Measurements from ENCODE around the gene VPS4B.

Gene VPS4B

DNA sequence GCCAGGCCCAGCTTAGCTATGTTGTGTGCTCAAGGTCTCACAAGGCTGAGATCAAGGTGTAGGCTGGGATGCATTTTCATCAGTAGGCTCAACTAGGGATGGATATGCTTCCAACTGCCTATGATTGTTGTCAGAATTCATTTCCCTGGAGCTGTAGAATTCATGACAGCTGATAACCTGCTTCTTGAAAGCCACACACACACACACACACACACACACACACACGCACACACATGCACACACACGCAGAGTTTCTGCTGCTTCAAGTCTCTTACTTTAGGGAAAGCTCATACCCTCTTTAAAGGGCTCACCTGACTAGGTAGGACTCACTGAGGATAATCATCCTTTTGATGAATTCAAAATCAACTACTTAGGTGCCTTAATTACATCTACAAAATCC is 8.2 kb upstream of the VPS4B start:
- no peak for DNase-seq (ENCODE audit: low read depth)

DNA sequence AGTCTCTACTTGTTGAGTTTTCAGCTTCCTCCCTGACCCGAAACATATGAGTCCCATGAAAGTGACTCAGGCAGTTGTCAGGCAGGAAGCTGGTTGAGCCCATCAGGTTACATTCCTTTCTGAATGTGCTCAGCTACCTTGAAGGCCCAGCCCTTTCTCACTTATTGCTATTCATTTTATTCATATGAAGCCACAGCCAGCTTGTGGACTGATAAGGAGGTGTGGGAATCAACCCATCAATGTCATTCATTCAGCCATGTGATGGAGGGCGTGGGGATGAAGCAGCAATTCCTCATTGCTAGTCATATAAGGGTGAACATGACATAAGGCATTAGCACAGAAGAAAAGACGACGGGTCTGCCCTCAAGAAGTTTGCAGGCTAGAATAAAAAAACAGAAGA is 5.3 kb upstream of the VPS4B start:
- DNase-seq (ENCODE audit: low read depth): no peak

GRCh38 chr18:63422864-63423304 is 608 bp upstream of the VPS4B start:
- DNase-seq (ENCODE audit: low read depth): no peak

GRCh38 chr18:63421514-63421913 is 762 bp downstream of the VPS4B start:
- DNase-seq (ENCODE audit: low read depth): no peak

- DNase-seq (ENCODE audit: low read depth): no peak
These were observed 9.3 kb downstream of the VPS4B start for GRCh38 chr18:63412953-63413352.

DNA sequence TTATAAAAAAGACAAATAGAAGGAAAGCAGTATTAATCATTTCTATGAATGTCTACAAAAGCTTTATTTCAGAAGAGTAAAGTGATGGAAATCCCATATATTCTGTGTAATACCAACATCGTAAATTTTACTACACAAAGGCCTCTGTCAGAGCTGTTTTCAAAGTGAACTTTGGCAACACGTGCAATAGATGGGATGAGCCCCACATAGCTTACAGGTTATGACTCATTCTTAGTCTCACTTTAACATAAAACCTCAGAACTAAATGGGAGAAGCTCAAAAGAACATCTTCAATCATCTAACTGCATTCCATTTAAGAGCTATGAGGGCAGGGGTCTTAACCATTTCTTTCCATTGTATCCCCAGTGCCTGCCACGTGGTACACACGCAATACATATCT is 11.5 kb downstream of the VPS4B start:
- peak; percentile 11 for DNase-seq (ENCODE audit: low read depth)

- no peak for DNase-seq (ENCODE audit: low read depth)
These were observed 13.0 kb downstream of the VPS4B start for GRCh38 chr18:63409301-63409700.

DNA sequence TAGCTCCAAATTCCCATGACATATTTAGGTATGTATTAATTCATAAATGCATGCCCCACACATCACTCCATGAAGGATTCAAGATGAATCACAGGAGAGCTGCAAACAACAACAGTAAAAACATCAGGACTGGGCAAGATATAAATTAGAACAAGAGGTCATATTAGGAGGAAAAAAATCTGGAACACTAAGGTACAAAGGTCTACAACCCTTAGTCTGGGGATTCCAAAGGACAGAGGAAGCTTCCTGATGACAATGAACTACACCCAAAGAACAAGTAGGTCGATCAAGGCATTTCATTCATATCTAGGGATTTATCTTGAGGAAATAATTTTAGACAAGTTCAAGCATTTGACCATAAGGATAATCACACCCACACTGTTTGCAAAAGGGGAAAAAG is 14.5 kb downstream of the VPS4B start:
- DNase-seq (ENCODE audit: low read depth): no peak

DNA sequence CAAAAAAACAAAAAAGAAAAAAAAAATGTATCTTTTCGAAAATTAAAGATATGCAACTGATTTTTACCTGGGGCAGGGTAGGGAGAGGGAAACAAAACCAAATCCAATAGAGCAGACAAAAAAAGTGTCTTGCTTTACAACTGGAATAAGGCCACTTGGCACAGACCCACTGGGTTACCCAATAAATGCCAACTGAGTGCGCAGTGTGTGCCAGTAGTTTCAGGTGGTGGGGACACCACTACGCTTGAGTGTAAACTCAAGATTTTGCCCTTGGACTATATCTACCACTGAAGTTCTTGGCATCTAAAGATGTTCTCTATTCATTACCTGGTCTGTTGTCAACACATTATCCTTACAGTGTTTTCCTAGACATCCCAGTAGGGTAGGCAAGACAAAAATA is 16.3 kb downstream of the VPS4B start:
- DNase-seq (ENCODE audit: low read depth): no peak

DNA sequence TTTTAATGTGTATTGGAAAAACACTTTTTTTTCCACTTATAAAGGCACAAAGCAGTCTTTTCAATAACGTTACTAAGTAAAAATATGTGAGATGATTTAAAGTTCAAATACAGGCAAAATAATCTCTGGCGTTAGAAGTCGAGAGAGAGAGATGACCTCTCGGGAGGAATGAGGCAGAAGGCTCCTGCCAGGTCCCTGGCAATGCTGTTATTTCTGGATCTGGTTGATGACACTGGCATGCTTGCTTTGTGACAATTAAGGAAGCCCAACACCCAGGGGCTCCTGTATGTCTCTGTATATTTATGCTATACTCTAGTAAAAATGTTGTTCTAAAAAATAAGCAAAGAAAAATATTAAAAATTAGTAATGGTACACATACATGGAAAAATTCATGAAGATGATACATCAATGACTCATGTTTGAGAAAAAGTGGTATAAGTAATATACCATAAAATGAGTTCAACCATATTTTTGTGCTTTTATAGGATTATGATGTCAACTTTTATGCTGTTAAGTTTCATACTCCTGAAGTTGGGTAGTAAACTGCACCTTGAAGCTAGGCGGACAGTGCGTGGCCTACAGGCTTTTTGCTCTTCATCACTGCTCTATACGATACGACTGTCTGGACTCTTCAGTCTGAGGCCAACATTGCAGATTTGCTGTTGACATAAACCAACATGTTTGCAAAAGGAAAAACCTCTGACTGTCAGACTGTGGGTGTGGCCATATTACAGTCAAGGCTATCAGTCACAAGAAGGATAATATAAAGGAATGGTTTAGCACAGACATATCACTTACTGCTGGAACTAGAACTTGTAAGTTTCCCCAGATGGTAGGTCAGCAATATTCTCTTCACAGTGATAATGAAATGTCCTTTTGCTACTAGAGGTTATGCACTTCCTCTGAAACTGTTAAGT is 19.8 kb downstream of the VPS4B start:
- no peak for DNase-seq (ENCODE audit: low read depth)

DNA sequence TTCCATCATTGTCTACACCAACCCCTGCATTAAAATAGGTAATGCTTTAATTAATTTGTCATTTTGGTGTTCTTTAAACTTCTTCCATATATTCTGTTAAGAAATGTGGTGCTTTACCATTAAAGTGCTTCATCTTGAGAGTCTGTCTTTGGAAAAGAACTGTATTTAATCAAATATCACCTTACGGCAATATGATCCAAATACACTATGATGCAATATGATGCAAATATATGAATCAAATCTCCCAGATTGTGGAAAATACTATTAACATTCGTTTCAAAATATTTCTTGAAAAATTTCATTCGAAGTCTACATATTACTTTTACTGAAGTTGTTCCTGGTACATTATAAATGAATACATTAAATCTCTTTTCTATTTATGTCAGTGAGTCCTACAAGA is 23.0 kb downstream of the VPS4B start:
- DNase-seq (ENCODE audit: low read depth): no peak

DNA sequence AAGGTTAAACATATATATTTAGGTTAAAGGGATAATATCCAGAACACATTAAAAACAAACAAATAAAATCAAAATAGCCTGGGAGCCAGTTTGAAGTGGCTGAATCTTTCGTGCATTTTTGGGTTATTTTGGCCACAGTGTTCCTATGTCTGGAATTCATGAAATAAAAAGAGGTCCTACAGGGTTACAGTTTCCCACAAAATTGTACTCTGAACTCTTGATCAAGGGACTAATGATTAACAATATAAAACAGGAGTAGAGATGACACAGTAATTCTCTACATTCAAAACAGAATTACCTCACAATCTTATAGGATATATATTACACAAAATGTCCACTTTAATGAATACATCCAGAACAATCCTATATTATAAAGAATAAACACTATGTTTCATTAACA is 24.9 kb downstream of the VPS4B start:
- DNase-seq (ENCODE audit: low read depth): no peak

DNA sequence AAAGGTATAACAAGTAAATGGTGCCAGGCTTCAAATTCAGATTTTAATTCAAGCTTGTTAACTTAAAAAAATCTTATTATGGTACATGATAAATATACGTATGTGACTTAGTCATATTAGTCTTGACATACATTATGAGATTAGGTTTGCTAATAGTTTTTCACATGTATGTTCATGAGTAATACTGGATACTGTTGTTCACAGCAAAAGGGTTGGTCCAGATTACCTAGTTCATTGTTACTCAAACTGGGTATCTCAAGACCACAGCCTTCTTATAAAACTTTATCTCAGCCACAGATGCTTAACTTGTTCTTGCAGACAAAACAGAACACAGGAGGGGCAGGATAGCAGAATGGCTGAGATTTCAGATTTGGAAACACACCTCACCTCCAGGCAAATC is 26.8 kb downstream of the VPS4B start:
- DNase-seq (ENCODE audit: low read depth): no peak

DNA sequence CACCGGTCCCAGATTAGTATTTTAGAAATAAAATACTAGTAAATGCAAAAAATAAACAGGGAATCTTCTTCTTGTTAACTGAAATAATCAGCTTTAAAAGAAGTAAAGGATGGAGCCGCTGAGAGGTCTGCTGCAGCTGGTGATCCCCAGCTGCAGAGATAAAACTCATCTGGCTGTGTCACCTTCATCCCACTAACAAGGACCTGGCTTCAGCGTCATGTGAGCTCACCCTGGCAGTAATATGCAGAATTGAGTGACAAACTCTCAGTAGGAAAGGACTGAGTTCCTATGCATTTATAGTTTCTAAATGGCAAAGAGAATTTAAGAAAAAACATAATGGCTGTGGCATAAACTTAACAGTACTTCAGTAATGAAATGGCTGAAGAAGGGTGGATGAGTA is 27.3 kb downstream of the VPS4B start:
- no peak for DNase-seq (ENCODE audit: low read depth)

DNA sequence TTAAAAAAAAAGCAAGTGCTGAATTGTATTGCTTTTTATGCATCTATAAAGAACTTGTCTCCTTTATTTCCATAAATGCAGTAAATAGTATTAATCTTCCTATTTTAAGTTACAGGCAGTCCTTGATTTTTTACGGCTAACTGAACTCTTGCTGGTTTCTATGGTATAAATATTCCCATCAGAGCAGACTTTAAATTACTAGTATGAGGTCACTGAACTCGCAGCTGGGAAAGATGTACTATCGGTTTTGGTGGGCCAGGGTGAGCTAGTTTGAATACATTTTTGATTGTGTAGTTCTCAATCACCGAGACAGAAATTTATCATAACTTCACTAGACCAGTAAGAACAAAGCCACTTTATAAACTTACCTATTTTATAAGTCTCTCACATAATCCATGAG is 34.4 kb downstream of the VPS4B start:
- DNase-seq (ENCODE audit: low read depth): no peak

GRCh38 chr18:63382843-63383242 is 39.4 kb downstream of the VPS4B start:
- no peak for DNase-seq (ENCODE audit: low read depth)

DNA sequence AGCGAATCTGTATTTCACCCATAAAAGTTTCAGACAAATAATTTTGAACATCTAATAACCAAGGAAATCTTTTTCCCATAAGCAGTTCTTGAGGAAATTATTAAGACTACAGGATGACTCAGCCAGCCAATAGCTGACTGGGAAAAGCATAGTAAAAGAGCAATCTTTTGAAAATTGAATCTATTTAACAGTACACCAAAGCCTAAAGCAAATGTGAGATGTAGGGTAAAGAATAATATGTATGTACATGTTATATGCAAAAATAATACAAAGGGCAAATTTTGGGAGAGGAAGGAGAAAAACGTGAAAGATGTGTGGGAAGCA is 42.7 kb downstream of the VPS4B start:
- DNase-seq (ENCODE audit: low read depth): no peak

- DNase-seq (ENCODE audit: low read depth): no peak
These were observed 43.2 kb downstream of the VPS4B start for GRCh38 chr18:63378919-63379638.

DNA sequence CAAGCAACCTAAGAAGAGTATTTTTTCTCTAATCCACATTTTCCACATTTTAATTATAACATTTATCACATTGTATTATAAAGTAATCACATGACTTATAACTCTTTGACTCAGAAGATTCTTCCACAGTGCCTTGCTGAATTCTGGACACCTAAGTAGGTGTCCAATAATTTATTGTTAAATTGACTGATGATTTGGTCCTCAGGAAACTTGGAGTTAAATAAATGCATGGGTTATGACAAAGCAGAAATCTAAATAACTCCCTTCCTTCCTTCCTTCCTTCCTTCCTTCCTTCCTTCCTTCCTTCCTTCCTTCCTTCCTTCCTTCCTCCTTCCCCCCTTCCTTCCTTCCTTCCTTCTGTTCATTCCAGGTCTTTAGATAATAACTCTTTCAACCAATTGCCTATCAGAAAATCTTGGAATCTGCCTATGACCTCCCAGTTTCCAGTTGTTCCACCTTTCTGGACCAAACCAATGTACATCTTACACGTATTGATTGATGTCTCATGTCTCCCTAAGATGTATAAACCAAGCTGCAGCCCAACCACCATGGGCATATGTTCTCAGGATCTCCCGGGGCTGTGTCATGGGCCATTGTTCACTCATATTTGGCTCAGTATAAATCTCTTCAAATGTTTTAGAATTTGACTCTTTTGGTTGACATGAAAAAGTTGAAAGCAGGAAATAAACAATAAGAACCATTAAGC is 44.8 kb downstream of the VPS4B start:
- DNase-seq (ENCODE audit: low read depth): no peak

GRCh38 chr18:63376538-63376937 is 45.7 kb downstream of the VPS4B start:
- DNase-seq (ENCODE audit: low read depth): no peak

- no peak for DNase-seq (ENCODE audit: low read depth)
These were observed 47.7 kb downstream of the VPS4B start for GRCh38 chr18:63374540-63374939.

GRCh38 chr18:63373161-63373560 is 49.1 kb downstream of the VPS4B start:
- no peak for DNase-seq (ENCODE audit: low read depth)

DNA sequence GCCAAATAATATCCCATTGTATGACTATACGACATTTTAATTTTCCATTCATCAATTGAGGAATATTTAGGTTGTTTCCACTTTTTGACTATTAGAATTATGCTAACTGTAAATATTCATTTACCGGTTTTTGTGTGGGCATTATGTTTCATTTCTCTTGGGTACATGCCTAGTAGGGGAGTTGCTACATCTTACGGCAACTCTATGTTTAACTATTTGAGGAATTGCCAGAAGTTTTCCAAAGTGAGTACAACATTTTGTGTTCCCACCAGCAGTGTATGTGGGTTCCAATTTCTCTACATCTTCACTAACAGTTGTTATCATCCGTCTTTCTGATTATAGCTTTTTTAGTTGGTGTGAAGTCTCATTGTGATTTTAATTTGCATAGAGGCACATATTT is 53.7 kb downstream of the VPS4B start:
- no peak for DNase-seq (ENCODE audit: low read depth)
